ENCODE data around the gene ITIH5.

ITIH5 gene

GRCh38 chr10:7580520-7580919, 86.2 kb downstream of the ITIH5 start:
- DNase-seq = no peak

GRCh38 chr10:7579681-7580080, 87.1 kb downstream of the ITIH5 start:
- DNase-seq = no peak

GRCh38 chr10:7577579-7577978, 89.2 kb downstream of the ITIH5 start:
- DNase-seq = no peak

GRCh38 chr10:7577176-7577575, 89.6 kb downstream of the ITIH5 start:
- DNase-seq = no peak

- DNase-seq = no peak
These were observed 90.4 kb downstream of the ITIH5 start for GRCh38 chr10:7576340-7576739.

GRCh38 chr10:7572391-7572790, 94.4 kb downstream of the ITIH5 start:
- DNase-seq = peak; percentile 59

GRCh38 chr10:7571981-7572380, 94.8 kb downstream of the ITIH5 start:
- DNase-seq = peak; percentile 79

- no peak for DNase-seq
These were observed 98.7 kb downstream of the ITIH5 start for GRCh38 chr10:7567911-7568620.

- no peak for DNase-seq
These were observed 99.9 kb downstream of the ITIH5 start for GRCh38 chr10:7566891-7567290.

- no peak for DNase-seq
These were observed 100.9 kb downstream of the ITIH5 start for GRCh38 chr10:7565871-7566270.

GRCh38 chr10:7563770-7564169, 103.0 kb downstream of the ITIH5 start:
- no peak for DNase-seq

- no peak for DNase-seq
These were observed 103.4 kb downstream of the ITIH5 start for GRCh38 chr10:7563368-7563767.

GRCh38 chr10:7561985-7562384, 104.8 kb downstream of the ITIH5 start:
- no peak for DNase-seq

GRCh38 chr10:7561216-7561893, 105.4 kb downstream of the ITIH5 start:
- DNase-seq = peak; percentile 90

GRCh38 chr10:7560519-7560918, 106.2 kb downstream of the ITIH5 start:
- DNase-seq = no peak

- no peak for DNase-seq
These were observed 107.4 kb downstream of the ITIH5 start for GRCh38 chr10:7559386-7559785.

GRCh38 chr10:7558036-7558435, 108.7 kb downstream of the ITIH5 start:
- DNase-seq = no peak

- DNase-seq = no peak
These were observed 113.2 kb downstream of the ITIH5 start for GRCh38 chr10:7553531-7553930.

- DNase-seq = peak; percentile 66
These were observed 114.6 kb downstream of the ITIH5 start for GRCh38 chr10:7551950-7552716.

- no peak for DNase-seq
These were observed 115.5 kb downstream of the ITIH5 start for GRCh38 chr10:7551289-7551688.

GRCh38 chr10:7550013-7550412, 116.8 kb downstream of the ITIH5 start:
- DNase-seq = no peak

- no peak for DNase-seq
These were observed 118.9 kb downstream of the ITIH5 start for GRCh38 chr10:7547829-7548228.

GRCh38 chr10:7547206-7547605, 119.6 kb downstream of the ITIH5 start:
- DNase-seq = peak; percentile 67

Measured in left hindlimb (tissue), 1 donor.